ENCODE results near the gene PMCH.
"Not testable (repeated sequence)": the region's sequence is repeated elsewhere in the genome, so short reads cannot be mapped to it uniquely, and the experiment has no call there.

Gene PMCH

DNA sequence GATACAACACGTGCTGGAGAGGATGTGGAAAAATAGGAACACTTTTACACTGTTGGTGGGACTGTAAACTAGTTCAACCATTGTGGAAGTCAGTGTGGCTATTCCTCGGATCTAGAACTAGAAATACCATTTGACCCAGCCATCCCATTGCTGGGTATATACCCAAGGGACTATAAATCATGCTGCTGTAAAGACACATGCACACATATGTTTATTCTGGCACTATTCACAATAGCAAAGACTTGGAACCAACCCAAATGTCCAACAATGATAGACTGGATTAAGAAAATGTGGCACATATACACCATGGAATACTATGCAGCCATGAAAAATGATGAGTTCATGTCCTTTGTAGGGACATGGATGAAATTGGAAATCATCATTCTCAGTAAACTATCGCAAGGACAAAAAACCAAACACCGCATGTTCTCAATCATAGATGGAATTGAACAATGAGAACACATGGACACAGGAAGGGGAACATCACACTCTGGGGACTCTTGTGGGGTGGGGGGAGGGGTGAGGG, 50.5 kb downstream of the PMCH start:
- DNase-seq (ENCODE audit: insufficient read length, low spot score); FAIRE-seq: not testable (repeated sequence)

Data from GM19239 (cell line).